SK-N-SH (cell line): ENCODE results near the gene PLAGL2.

Experiments
- CTCF ChIP-seq: fragments of 200-600 bp; sonication (generic); IDR thresholded peaks from 2 replicates; pipeline ENCODE4 v1.6.1; 2017; ENCODE audit warnings: antibody characterized with exemption, mild to moderate bottlenecking, moderate library complexity
- JUND ChIP-seq: IDR thresholded peaks from 2 replicates; pipeline ENCODE4 v1.4.0; 2012
- MAX ChIP-seq: IDR thresholded peaks from 2 replicates; pipeline ENCODE4 v1.4.0; 2012; ENCODE audit warnings: low read depth
- POLR2AphosphoS5 ChIP-seq: IDR thresholded peaks from 2 replicates; pipeline ENCODE4 v1.6.1; 2012; ENCODE audit warnings: low read depth, low read length
- RAD21 ChIP-seq: IDR thresholded peaks from 2 replicates; pipeline ENCODE4 v1.6.1; 2012; ENCODE audit warnings: mild to moderate bottlenecking, low read length
- TCF12 ChIP-seq: IDR thresholded peaks from 2 replicates; pipeline ENCODE4 v1.4.0; 2012
- USF1 ChIP-seq: IDR thresholded peaks from 2 replicates; pipeline ENCODE4 v1.4.0; 2012; ENCODE audit warnings: low read depth, borderline replicate concordance
- YY1 ChIP-seq: IDR thresholded peaks from 2 replicates; pipeline ENCODE4 v1.4.0; 2012; ENCODE audit warnings: low read depth, mild to moderate bottlenecking

GRCh38 chr20:32184961-32185603 lies 22.5 kb downstream of the PLAGL2 start:
- TF ChIP-seq POLR2AphosphoS5: no peak
- no peak for TF ChIP-seq RAD21
- no peak for TF ChIP-seq TCF12
- TF ChIP-seq USF1: no peak
- no peak for TF ChIP-seq CTCF
- no peak for TF ChIP-seq JUND
- TF ChIP-seq MAX: no peak
- TF ChIP-seq YY1: no peak
